ENCODE results near the gene PUM1.

DNA sequence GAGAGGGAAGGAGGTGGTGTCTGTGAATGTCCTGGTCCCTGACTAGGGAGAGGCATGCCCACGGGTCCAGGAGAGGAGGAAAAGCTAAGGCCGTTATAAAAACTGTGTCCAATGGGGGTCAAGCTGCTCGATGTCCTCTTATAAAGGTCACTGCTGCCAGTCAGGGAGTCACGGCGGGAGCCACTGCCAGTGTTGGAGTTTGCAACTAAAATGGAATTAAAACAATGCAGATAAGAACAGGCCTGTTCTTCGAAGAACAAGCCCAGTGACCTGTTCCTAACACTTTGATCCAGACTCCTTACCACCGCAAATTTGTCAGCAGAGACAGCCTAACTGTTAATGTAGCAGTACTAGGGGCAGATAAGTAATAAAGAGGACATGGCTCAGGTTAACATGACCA, 100.8 kb downstream of the PUM1 start:
- no peak for TF ChIP-seq MYC (IDR thresholded peaks at IDR 0.05; ENCODE audit: insufficient read depth, insufficient read length, insufficient replicate concordance, low read length, severe bottlenecking)
- TF ChIP-seq FOS (IDR thresholded peaks at IDR 0.05; ENCODE audit: borderline replicate concordance, extremely low read depth, insufficient read length), result no peak
- TF ChIP-seq RELA (IDR thresholded peaks at IDR 0.05; ENCODE audit: borderline replicate concordance, partially characterized antibody), result no peak
- TF ChIP-seq GABPA (IDR thresholded peaks at IDR 0.05; ENCODE audit: low read depth), result no peak
- TF ChIP-seq, protein P1, sequence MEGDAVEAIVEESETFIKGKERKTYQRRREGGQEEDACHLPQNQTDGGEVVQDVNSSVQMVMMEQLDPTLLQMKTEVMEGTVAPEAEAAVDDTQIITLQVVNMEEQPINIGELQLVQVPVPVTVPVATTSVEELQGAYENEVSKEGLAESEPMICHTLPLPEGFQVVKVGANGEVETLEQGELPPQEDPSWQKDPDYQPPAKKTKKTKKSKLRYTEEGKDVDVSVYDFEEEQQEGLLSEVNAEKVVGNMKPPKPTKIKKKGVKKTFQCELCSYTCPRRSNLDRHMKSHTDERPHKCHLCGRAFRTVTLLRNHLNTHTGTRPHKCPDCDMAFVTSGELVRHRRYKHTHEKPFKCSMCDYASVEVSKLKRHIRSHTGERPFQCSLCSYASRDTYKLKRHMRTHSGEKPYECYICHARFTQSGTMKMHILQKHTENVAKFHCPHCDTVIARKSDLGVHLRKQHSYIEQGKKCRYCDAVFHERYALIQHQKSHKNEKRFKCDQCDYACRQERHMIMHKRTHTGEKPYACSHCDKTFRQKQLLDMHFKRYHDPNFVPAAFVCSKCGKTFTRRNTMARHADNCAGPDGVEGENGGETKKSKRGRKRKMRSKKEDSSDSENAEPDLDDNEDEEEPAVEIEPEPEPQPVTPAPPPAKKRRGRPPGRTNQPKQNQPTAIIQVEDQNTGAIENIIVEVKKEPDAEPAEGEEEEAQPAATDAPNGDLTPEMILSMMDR (IDR thresholded peaks at IDR 0.05 in 2 of 3, conservative IDR thresholded peaks at IDR 0.05 in 1 of 3; ENCODE audit: control insufficient read depth in 2 of 3, extremely low read depth in 1 of 3, insufficient read depth in 1 of 3, low read depth in 3 of 3, low read length in 3 of 3), result no peak
- TF ChIP-seq RAD21 (IDR thresholded peaks at IDR 0.05; ENCODE audit: insufficient read depth, low read depth, low read length), result no peak
- TF ChIP-seq CHD2 (IDR thresholded peaks at IDR 0.05; ENCODE audit: borderline replicate concordance, low read depth, low read length), result no peak
- TF ChIP-seq IKZF2 (IDR thresholded peaks at IDR 0.05), result no peak
- no peak for TF ChIP-seq TCF3 (IDR thresholded peaks at IDR 0.05; ENCODE audit: borderline replicate concordance, insufficient read depth, low read depth, low read length)

Data from GM12878 (cell line).